Ovary (tissue), 3 donors: Measurements from ENCODE around the gene FKBP6.

ENCODE experiments used
- CTCF ChIP-seq, 3 donors: fragments of 450-650 bp in 2 of 3; fragments of 200-600 bp in 1 of 3; IDR thresholded peaks; one replicate each; pipeline versions ENCODE4 v1.5.1 to v1.8.0; 2016 to 2022; ENCODE audit warnings: antibody characterized with exemption in 3 of 3, mild to moderate bottlenecking in 1 of 3
- EP300 ChIP-seq: sonication (generic); formaldehyde crosslinking; IDR thresholded peaks from one replicate; pipeline ENCODE4 v1.6.1; 2017; ENCODE audit warnings: antibody characterized with exemption
- POLR2A ChIP-seq: fragments of 450-650 bp; IDR thresholded peaks from one replicate; pipeline ENCODE4 v1.6.1; 2017; ENCODE audit warnings: antibody characterized with exemption, mild to moderate bottlenecking, moderate library complexity
- donor health status: DM: no; HTN: no; CAD: no.

- no peak for TF ChIP-seq CTCF (IDR thresholded peaks at IDR 0.05)
- TF ChIP-seq POLR2A: no peak
- no peak for TF ChIP-seq EP300
These were observed 31.9 kb downstream of the FKBP6 start for GRCh38 chr7:73359746-73360375.
